ENCODE measurements around the gene EIF4E3.

The EIF4E3 gene

GRCh38 chr3:71650372-71650771 lies 74.8 kb downstream of the EIF4E3 start:
- H3K4me3 ChIP-seq (ENCODE audit: control insufficient read depth, low read depth, low read length), result no peak overlapping the region
- no peak for TF ChIP-seq CTCF (conservative IDR thresholded peaks at IDR 0.05; ENCODE audit: control insufficient read depth, insufficient read depth, low read depth, low read length)
- DNase-seq (ENCODE audit: low read depth), result no peak

GRCh38 chr3:71649757-71650156 lies 75.4 kb downstream of the EIF4E3 start:
- H3K4me3 ChIP-seq (ENCODE audit: control insufficient read depth, low read depth, low read length), result no peak overlapping the region
- no peak for TF ChIP-seq CTCF (conservative IDR thresholded peaks at IDR 0.05; ENCODE audit: control insufficient read depth, insufficient read depth, low read depth, low read length)
- no peak for DNase-seq (ENCODE audit: low read depth)

DNA sequence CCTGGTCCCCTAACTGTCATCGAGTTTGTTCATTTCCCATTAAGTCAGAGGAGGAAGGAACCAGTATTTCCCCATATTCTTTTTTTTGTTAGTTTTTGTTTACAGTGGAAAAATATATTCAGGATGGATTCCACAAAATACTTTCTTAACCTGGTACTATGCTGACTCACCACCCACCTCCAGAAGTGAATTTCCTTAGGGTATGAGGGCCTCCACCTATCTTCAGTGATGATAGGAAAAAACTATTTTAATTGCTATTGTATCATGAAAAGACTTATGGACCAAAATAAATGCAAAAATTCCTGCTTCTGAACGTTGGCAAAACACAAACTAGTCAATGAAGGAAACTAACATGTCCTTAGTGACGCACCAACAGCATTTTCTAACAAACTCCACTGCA lies 77.5 kb downstream of the EIF4E3 start:
- no peak for DNase-seq (ENCODE audit: low read depth)
- no peak for TF ChIP-seq CTCF (conservative IDR thresholded peaks at IDR 0.05; ENCODE audit: control insufficient read depth, insufficient read depth, low read depth, low read length)

DNA sequence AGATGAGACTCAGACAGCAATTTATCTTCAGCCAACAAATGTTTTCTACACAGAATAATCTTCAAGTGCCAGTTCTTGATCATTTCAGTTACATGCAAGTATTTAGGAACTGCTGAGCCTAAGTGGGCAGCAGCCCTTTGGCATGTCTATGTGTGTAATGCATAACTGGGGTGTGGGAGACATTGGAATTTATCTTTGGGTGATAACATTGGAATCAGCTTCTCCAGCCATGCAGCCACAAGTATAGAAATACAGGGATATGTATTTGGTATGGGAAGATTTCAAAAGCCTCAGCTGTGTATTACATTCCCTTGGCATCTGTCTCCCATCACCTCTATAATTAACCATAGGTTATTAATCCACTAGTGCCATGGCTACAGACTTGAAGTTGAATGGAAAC lies 78.2 kb downstream of the EIF4E3 start:
- no peak for DNase-seq (ENCODE audit: low read depth)
- no peak for TF ChIP-seq CTCF (conservative IDR thresholded peaks at IDR 0.05; ENCODE audit: control insufficient read depth, insufficient read depth, low read depth, low read length)
- H3K4me3 ChIP-seq (ENCODE audit: control insufficient read depth, low read depth, low read length), result no peak overlapping the region

More for the DNA sequence above, 77.5 kb downstream of the EIF4E3 start:
- H3K4me3 ChIP-seq (ENCODE audit: control insufficient read depth, low read depth, low read length), result no peak overlapping the region

DNA sequence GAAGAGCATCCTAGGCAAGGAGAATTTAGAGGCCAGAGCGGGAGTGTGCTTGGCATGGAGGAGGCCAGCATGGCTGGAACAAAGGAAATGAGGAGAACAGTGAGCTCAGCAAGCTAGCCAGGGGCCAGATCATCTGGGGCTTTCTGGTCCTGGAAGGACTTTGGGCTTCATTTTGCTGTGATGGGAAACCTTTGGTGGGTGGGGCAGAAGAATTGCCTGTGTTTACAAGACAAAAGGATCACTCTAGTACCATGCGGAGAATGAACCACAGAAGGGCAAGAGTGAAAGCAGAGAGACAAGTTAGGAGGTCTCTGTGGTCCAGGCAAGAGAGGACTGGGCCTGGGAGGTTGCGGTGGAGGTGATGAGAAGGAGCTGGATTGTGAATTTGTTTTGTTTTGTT lies 80.1 kb downstream of the EIF4E3 start:
- TF ChIP-seq CTCF (conservative IDR thresholded peaks at IDR 0.05; ENCODE audit: control insufficient read depth, insufficient read depth, low read depth, low read length), result no peak
- H3K4me3 ChIP-seq (ENCODE audit: control insufficient read depth, low read depth, low read length), result no peak overlapping the region
- DNase-seq (ENCODE audit: low read depth), result no peak

- DNase-seq (ENCODE audit: low read depth), result peak; percentile 36
Measured at GRCh38 chr3:71641674-71642073, 83.5 kb downstream of the EIF4E3 start.

More at GRCh38 chr3:71641674-71642073, 83.5 kb downstream of the EIF4E3 start:
- no peak overlapping the region for H3K4me3 ChIP-seq (ENCODE audit: control insufficient read depth, low read depth, low read length)
- no peak for TF ChIP-seq CTCF (conservative IDR thresholded peaks at IDR 0.05; ENCODE audit: control insufficient read depth, insufficient read depth, low read depth, low read length)
